SKM-1 treated with dmso at 0.1 percent for 144 hours (cell line): ENCODE results near the gene CYTH2.
"Not testable (repeated sequence)": the region's sequence is repeated elsewhere in the genome, so short reads cannot be mapped to it uniquely, and the experiment has no call there.

ENCODE experiments used
- DNase-seq: peaks from one replicate; lab custom pipeline; 2025; ENCODE audit not compliant: unreplicated experiment; lab: John Stamatoyannopoulos, UW

The CYTH2 gene

GRCh38 chr19:48477067-48477685 is 8.0 kb downstream of the CYTH2 start:
- no peak for DNase-seq

GRCh38 chr19:48477698-48478338 is 8.6 kb downstream of the CYTH2 start:
- DNase-seq: no peak

- no peak for DNase-seq
Measured at GRCh38 chr19:48478339-48479256, 9.4 kb downstream of the CYTH2 start.

- no peak for DNase-seq
Measured at GRCh38 chr19:48479686-48480085, 10.5 kb downstream of the CYTH2 start.

GRCh38 chr19:48480183-48480557 is 11.0 kb downstream of the CYTH2 start:
- no peak for DNase-seq

- DNase-seq: no peak
Measured at GRCh38 chr19:48480558-48481500, 11.7 kb downstream of the CYTH2 start.

- DNase-seq: no peak
Measured at GRCh38 chr19:48481846-48482639, 12.9 kb downstream of the CYTH2 start.

- no peak for DNase-seq
Measured at GRCh38 chr19:48483301-48483700, 14.1 kb downstream of the CYTH2 start.

- DNase-seq: no peak
Measured at GRCh38 chr19:48484247-48484893, 15.2 kb downstream of the CYTH2 start.

- DNase-seq: no peak
Measured at GRCh38 chr19:48484931-48485612, 15.9 kb downstream of the CYTH2 start.

- not testable (repeated sequence) for DNase-seq
Measured at GRCh38 chr19:48486706-48487105, 17.5 kb downstream of the CYTH2 start.

GRCh38 chr19:48487544-48487943 is 18.4 kb downstream of the CYTH2 start:
- no peak for DNase-seq

- no peak for DNase-seq
Measured at GRCh38 chr19:48487948-48488347, 18.8 kb downstream of the CYTH2 start.

- not testable (repeated sequence) for DNase-seq
Measured at GRCh38 chr19:48488478-48488877, 19.3 kb downstream of the CYTH2 start.

GRCh38 chr19:48489608-48490216 is 20.5 kb downstream of the CYTH2 start:
- DNase-seq: peak; percentile 23

- DNase-seq: no peak
Measured at GRCh38 chr19:48490981-48491792, 22.0 kb downstream of the CYTH2 start.

GRCh38 chr19:48491793-48492123 is 22.6 kb downstream of the CYTH2 start:
- no peak for DNase-seq
